ENCODE results near the gene TNPO3. TPM values are rescaled to one million over a fixed set of nuclear protein-coding genes. Genes with fewer than 3 reads are reported as not detected.
"Not testable (repeated sequence)": the region's sequence is repeated elsewhere in the genome, so short reads cannot be mapped to it uniquely, and the experiment has no call there.

TNPO3 gene
- total RNA-seq, 2 experiments from 2014 or later: 17.1 to 18.7 TPM

- H3K4me3 ChIP-seq (ENCODE audit: low read length): no peak overlapping the region
- POLR2A ChIA-PET: no interaction called here
- no peak for TF ChIP-seq CTCF (IDR thresholded peaks at IDR 0.05)
- peaks cover 58% of the 10 kb centered on the region for H3K36me3 ChIP-seq (ENCODE audit: insufficient read depth, low read length)
- Mint-ChIP-seq H3K9me3 (no peaks in the 10 kb centered on the region), H3K27me3 (no peaks in the 10 kb centered on the region), H3K4me1 (ENCODE audit: low read depth) (peaks cover 24% of the 10 kb centered on the region), H3K4me3 (no peak overlapping the region), H3K36me3 (ENCODE audit: low read depth) (peaks cover 90% of the 10 kb centered on the region), H3K27ac (no peak overlapping the region)
- H3K27me3 ChIP-seq (ENCODE audit: control insufficient read depth in 1 of 2, insufficient read depth in 2 of 2, low read length in 2 of 2): no peaks in the 10 kb centered on the region
- no peak overlapping the region for H3K27ac ChIP-seq (ENCODE audit: low read depth in 1 of 2, low read length in 2 of 2)
- DNase-seq (no peak), ATAC-seq (ENCODE audit: poor library complexity) (no peak)
- H3K9me3 ChIP-seq (ENCODE audit: control insufficient read depth in 1 of 2, insufficient read depth in 1 of 2, low read length in 2 of 2): no peaks in the 10 kb centered on the region
- intact Hi-C loops (cut with DNase I, micrococcal nuclease): no loop called here
- H3K4me1 ChIP-seq (ENCODE audit: insufficient read depth, low read length): peaks cover 3% of the 10 kb centered on the region
- CTCF ChIA-PET: interaction anchor here (0.7 kb wide), 1 partner anchor 84 kb away, joined by 3 read pairs; no protein-coding TSS in a partner anchor
Measured at GRCh38 chr7:129005186-129005585, 49.7 kb downstream of the TNPO3 start.

GRCh38 chr7:128997181-128997580, 57.7 kb downstream of the TNPO3 start:
- H3K36me3 ChIP-seq (ENCODE audit: insufficient read depth, low read length): peaks cover 87% of the 10 kb centered on the region
- no peak overlapping the region for H3K27ac Mint-ChIP-seq
- intact Hi-C loops (cut with DNase I, micrococcal nuclease): no loop called here
- H3K27ac ChIP-seq (ENCODE audit: low read depth in 1 of 2, low read length in 2 of 2): no peak overlapping the region
- no peaks in the 10 kb centered on the region for H3K9me3 ChIP-seq (ENCODE audit: control insufficient read depth in 1 of 2, insufficient read depth in 1 of 2, low read length in 2 of 2)
- no peaks in the 10 kb centered on the region for H3K9me3 Mint-ChIP-seq
- no peak for ATAC-seq (ENCODE audit: poor library complexity)
- no peaks in the 10 kb centered on the region for H3K4me1 Mint-ChIP-seq (ENCODE audit: low read depth)
- ChIA-PET POLR2A (no interaction called here), CTCF (interaction anchor here (0.7 to 1.2 kb wide), 2 partner anchors 10 to 1627 kb away, joined by 3 read pairs; no protein-coding TSS in a partner anchor)
- no peaks in the 10 kb centered on the region for H3K27me3 Mint-ChIP-seq
- H3K4me3 Mint-ChIP-seq: no peak overlapping the region
- TF ChIP-seq CTCF (IDR thresholded peaks at IDR 0.05): no peak
- no peak for DNase-seq
- peaks cover 74% of the 10 kb centered on the region for H3K36me3 Mint-ChIP-seq (ENCODE audit: low read depth)
- no peaks in the 10 kb centered on the region for H3K27me3 ChIP-seq (ENCODE audit: control insufficient read depth in 1 of 2, insufficient read depth in 2 of 2, low read length in 2 of 2)
- H3K4me1 ChIP-seq (ENCODE audit: insufficient read depth, low read length): no peaks in the 10 kb centered on the region
- H3K4me3 ChIP-seq (ENCODE audit: low read length): no peak overlapping the region

- CTCF ChIA-PET: interaction anchor here (1.3 kb wide), 1 partner anchor 97 kb away, joined by 4 read pairs; no protein-coding TSS in a partner anchor
- H3K27ac Mint-ChIP-seq; H3K9me3 ChIP-seq (ENCODE audit: control insufficient read depth in 1 of 2, insufficient read depth in 1 of 2, low read length in 2 of 2); H3K4me1 Mint-ChIP-seq (ENCODE audit: low read depth); H3K4me3 Mint-ChIP-seq; H3K27me3 ChIP-seq (ENCODE audit: control insufficient read depth in 1 of 2, insufficient read depth in 2 of 2, low read length in 2 of 2); H3K27ac ChIP-seq (ENCODE audit: low read depth in 1 of 2, low read length in 2 of 2); POLR2A ChIA-PET; H3K9me3 Mint-ChIP-seq; intact Hi-C loops (cut with DNase I, micrococcal nuclease); ATAC-seq (ENCODE audit: poor library complexity); DNase-seq; H3K27me3 Mint-ChIP-seq; H3K4me3 ChIP-seq (ENCODE audit: low read length); H3K4me1 ChIP-seq (ENCODE audit: insufficient read depth, low read length): not testable (repeated sequence)
- peaks cover 88% of the 10 kb centered on the region for H3K36me3 ChIP-seq (ENCODE audit: insufficient read depth, low read length)
- peaks cover 76% of the 10 kb centered on the region for H3K36me3 Mint-ChIP-seq (ENCODE audit: low read depth)
Measured at GRCh38 chr7:128994560-128994959, 60.4 kb downstream of the TNPO3 start.

- ATAC-seq (ENCODE audit: poor library complexity) (no peak), DNase-seq (no peak)
- H3K4me1 Mint-ChIP-seq (ENCODE audit: low read depth): no peaks in the 10 kb centered on the region
- ChIA-PET CTCF (interaction anchor here (1.3 kb wide), 1 partner anchor 99 kb away, joined by 4 read pairs; no protein-coding TSS in a partner anchor), POLR2A (no interaction called here)
- peaks cover 87% of the 10 kb centered on the region for H3K36me3 ChIP-seq (ENCODE audit: insufficient read depth, low read length)
- no peaks in the 10 kb centered on the region for H3K27me3 Mint-ChIP-seq
- no peak overlapping the region for H3K27ac ChIP-seq (ENCODE audit: low read depth in 1 of 2, low read length in 2 of 2)
- H3K9me3 ChIP-seq (ENCODE audit: control insufficient read depth in 1 of 2, insufficient read depth in 1 of 2, low read length in 2 of 2): no peaks in the 10 kb centered on the region
- H3K9me3 Mint-ChIP-seq: no peaks in the 10 kb centered on the region
- H3K27ac Mint-ChIP-seq: no peak overlapping the region
- H3K4me3 Mint-ChIP-seq: no peak overlapping the region
- H3K4me3 ChIP-seq (ENCODE audit: low read length): no peak overlapping the region
- no peaks in the 10 kb centered on the region for H3K27me3 ChIP-seq (ENCODE audit: control insufficient read depth in 1 of 2, insufficient read depth in 2 of 2, low read length in 2 of 2)
- TF ChIP-seq CTCF (IDR thresholded peaks at IDR 0.05): no peak
- H3K4me1 ChIP-seq (ENCODE audit: insufficient read depth, low read length): no peaks in the 10 kb centered on the region
- intact Hi-C loops (cut with DNase I, micrococcal nuclease): no loop called here
- peaks cover 79% of the 10 kb centered on the region for H3K36me3 Mint-ChIP-seq (ENCODE audit: low read depth)
Measured at GRCh38 chr7:128993419-128993818, 61.5 kb downstream of the TNPO3 start.

All from CD4-positive, alpha-beta T cell (primary cell).